ENCODE measurements around the gene OCSTAMP. TPM values are rescaled to one million over a fixed set of nuclear protein-coding genes. Genes with fewer than 3 reads are reported as not detected.

The OCSTAMP gene
- total RNA-seq, 2 donors from 2014 or later: 0.19 TPM; not detected in 1

DNA sequence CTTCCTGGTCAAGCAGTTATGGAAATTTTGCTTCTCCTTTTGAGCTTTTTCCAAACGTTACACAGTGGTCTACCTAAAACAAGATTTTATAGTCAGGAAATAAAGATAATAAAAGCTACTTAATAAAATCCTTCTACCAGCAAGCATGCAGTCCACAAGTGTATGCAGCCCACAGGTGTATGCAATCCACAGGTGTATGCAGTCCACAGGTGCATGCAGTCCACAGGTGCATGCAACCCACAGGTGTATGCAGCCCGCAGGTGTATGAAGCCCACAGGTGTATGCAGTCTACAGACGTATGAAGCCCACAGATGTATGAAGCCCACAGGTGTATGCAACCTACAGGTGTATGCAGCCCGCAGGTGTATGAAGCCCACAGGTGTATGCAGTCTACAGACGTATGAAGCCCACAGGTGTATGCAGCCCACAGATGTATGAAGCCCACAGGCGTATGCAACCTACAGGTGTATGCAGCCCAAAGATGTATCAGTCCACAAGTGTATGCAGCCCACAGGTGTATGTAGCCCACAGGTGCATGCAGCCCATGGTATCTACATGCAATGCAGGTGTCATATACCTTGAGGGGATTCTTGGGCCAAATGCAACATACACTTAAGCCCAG is 26.4 kb upstream of the OCSTAMP start:
- ATAC-seq: no peak
- Mint-ChIP-seq H3K9me3 (no peaks in the 10 kb centered on the region), H3K36me3 (no peaks in the 10 kb centered on the region), H3K27ac (no peak overlapping the region)
- no peak for DNase-seq (ENCODE audit: low spot score in 2 of 2)

DNA sequence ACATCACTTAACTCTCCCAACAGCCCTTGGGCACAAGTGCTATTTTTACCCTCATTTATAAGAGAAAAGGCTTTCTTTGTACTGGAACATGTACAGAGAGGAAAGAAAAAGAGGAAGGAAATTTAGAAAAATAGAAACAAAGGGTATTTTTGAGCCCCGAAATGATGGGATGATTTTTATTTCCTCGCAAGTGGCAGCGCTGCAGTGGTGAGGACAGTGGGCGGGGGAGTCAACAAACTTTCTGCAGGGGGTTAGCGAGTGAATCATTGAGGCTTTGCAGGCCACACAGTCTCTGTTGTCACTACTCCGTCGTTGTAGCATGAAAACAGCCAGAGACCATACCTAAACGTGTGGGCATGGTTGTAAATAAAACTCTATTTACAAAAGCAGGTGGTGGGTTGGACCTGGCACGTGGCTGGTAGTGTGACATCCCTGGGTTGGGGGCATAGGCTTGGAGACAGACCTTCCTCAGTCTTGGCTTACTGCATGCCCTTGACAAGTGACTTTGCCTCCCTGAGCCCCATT is 25.5 kb upstream of the OCSTAMP start:
- Mint-ChIP-seq H3K27ac (no peak overlapping the region), H3K36me3 (no peaks in the 10 kb centered on the region), H3K9me3 (no peaks in the 10 kb centered on the region)
- ATAC-seq (peak in 1 of 2 donors; percentile 47), DNase-seq (ENCODE audit: low spot score in 2 of 2) (no peak)

DNA sequence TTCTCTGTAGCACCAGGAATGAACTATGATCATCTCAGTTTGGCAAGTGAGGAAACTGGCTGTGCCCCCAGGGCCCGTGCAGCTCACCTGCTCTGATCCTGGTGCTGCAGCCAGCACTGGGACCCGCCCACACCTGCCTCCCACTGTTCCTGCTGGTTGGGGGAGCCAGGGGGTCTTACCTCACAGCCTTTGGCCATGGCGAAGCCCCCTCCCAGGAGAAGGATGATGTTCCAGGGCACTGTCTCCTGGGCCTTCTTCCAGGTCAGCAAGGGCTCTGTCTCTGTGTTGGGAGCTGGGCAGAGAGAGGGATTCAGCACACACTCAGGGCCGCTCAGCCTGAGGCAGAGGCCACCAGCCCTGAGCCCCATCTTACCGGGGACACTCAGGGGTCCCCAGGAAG is 24.9 kb upstream of the OCSTAMP start:
- Mint-ChIP-seq H3K36me3 (no peaks in the 10 kb centered on the region), H3K9me3 (no peaks in the 10 kb centered on the region), H3K27ac (no peak overlapping the region)
- ATAC-seq (no peak), DNase-seq (ENCODE audit: low spot score in 2 of 2) (no peak)

DNA sequence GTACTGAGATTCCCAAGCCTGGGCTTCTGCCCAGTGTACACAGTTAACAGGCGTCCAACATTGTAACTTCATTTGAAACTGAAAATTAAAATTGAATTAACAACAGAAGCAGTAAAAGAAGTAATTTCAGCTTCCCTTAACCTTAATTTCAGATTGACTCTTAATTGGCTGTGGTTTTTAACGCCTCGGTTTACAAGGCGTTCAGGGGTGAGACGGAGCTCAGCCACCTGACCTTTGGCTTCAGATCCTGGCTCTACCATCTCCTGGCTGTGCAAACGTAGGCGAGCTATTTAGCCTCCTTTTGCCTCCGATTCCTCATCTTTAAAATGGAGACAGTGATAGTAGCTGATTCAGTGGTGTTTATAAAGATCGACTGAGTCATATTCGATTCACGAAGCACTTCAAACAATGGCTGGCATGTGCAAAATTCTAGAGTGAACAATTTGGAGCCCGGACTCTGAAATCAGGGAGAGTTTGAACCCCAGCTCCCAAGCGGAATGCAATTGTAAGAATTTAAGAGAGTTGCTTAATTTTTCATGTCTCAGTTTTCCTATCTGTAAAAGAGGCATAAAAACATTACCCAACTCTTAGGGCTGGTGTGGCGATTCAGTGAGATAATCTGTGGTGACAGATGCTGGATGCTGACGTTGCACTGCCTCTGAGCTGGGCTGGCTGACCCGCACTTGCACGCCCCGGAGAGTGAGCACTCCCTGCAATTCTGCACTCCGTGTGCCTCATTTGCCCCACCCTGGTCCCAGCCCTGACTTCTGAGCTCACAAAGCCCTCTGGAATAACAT is 23.5 kb upstream of the OCSTAMP start:
- DNase-seq (ENCODE audit: low spot score in 2 of 2) (no peak), ATAC-seq (no peak)
- Mint-ChIP-seq H3K36me3 (no peaks in the 10 kb centered on the region), H3K9me3 (no peaks in the 10 kb centered on the region), H3K27ac (no peak overlapping the region)

DNA sequence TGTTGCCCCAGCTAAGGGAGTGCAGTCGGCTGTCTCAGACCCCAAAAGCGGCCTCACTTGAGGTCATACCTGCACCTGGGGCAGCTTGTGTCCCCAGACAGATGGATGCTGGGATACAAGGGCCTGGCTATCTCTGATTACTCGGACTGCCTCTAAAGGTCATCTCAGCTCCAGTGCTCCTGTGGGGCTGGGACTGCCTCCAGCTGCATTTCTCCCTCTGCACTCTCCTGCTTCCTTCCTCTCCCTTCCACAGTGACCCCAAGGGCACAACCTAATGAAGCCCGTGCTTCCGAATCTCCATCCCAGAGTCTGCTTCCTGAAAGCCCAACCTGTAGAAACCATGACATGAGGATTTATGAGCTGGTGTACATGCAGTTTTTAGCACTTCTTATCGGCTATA is 22.8 kb upstream of the OCSTAMP start:
- Mint-ChIP-seq H3K27ac (no peak overlapping the region), H3K9me3 (no peaks in the 10 kb centered on the region), H3K36me3 (no peaks in the 10 kb centered on the region)
- no peak for DNase-seq (ENCODE audit: low spot score in 2 of 2)
- ATAC-seq: no peak

DNA sequence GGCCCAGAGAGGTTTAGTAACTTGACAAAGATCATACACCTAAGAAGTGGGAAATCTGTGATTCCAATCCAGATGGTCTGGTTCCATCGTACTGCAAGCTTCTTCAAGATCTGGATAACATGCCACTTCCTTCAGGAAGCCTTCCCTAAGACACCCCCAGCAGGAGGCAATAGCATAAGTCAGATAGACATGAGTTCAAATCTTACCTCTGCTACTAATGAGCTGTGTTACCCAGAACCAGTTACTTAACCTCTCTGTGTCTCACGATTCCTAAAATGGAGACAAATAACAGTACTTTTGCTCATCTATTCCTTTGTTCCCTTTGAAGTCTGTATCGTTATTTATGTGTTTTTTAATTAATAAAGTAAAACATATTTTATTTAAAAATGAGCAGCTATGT is 22.3 kb upstream of the OCSTAMP start:
- no peak for ATAC-seq
- DNase-seq (ENCODE audit: low spot score in 2 of 2): no peak
- no peak overlapping the region for H3K27ac Mint-ChIP-seq
- H3K36me3 Mint-ChIP-seq: no peaks in the 10 kb centered on the region
- H3K9me3 Mint-ChIP-seq: no peaks in the 10 kb centered on the region

DNA sequence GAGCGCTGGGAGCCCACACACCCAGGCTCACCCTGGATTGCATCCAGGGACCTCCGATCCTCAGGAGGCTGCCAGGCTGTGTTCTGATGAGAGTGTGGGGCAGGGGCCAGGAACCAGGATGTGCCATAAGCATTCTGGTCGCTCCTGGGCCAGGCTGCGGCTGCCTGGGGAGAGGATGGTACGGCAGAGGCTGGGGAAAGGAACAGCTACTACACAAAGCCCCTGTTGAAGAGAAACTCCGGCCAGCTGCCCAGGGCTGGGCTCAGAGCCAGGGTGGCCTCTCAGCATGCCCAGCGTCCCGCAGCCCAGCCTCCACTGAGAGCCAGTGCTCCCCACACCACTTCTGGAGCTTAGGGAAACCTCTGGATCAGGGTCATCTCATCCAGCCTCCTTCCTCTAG is 21.7 kb upstream of the OCSTAMP start:
- H3K27ac Mint-ChIP-seq: no peak overlapping the region
- no peak for ATAC-seq
- H3K9me3 Mint-ChIP-seq: no peaks in the 10 kb centered on the region
- no peaks in the 10 kb centered on the region for H3K36me3 Mint-ChIP-seq
- no peak for DNase-seq (ENCODE audit: low spot score in 2 of 2)

DNA sequence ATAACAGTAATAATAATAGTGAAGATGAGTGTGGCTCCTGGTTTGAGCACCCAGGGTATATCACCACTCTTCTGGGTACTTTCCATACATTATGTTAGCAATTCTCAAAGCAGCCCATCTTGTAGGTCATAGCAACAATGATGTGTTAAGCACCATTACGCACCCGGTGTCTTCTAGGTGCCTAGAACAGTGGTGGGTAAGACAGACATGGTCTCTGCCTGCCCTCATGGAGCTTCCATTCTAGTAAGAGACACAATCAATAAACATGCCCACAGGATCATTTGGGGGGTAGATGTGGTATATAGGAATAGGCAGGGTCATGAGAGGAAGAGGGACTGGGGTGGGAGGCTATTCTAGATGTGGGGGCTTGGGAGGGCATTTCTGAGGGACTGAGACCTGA is 21.0 kb upstream of the OCSTAMP start:
- Mint-ChIP-seq H3K9me3 (no peaks in the 10 kb centered on the region), H3K36me3 (no peaks in the 10 kb centered on the region), H3K27ac (no peak overlapping the region)
- DNase-seq (ENCODE audit: low spot score in 2 of 2): no peak
- ATAC-seq: no peak

DNA sequence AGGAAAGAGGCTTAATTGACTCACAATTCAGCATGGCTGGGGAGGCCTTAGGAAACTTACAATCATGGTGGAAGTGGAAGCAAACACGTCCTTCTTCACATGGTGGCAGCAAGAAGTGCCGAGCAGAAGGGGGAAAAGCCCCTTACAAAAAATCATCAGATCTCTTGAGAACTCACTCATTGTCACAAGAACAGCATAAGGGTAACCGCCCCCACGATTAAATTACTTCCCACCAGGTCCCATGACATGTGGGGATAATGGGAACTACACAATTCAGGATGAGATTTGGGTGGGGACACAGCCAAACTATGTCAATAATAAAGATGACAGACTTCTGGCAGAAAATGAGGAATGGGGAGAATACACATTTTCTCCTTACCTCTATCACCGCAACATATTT is 20.5 kb upstream of the OCSTAMP start:
- no peak overlapping the region for H3K27ac Mint-ChIP-seq
- no peak for DNase-seq (ENCODE audit: low spot score in 2 of 2)
- H3K36me3 Mint-ChIP-seq: no peaks in the 10 kb centered on the region
- no peaks in the 10 kb centered on the region for H3K9me3 Mint-ChIP-seq
- no peak for ATAC-seq

DNA sequence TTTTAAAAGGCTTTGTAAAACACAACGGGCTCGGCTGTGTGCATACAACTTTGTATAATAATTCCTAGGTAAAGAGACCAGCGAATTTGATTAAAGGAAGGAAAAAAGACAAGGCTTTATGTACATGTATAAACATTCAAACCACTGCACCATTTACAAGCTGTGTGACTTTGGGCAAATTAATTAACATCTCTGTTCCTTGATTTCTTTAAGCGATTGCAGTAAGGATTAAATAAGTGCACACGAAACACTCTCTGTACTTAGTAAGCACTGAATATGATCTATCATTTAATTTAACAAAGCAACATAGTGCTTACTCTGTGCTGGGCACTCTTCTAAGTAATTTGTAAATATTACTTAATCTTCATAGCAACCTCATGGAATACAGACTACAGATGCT is 19.5 kb upstream of the OCSTAMP start:
- Mint-ChIP-seq H3K9me3 (no peaks in the 10 kb centered on the region), H3K36me3 (no peaks in the 10 kb centered on the region)
- no peak for ATAC-seq

DNA sequence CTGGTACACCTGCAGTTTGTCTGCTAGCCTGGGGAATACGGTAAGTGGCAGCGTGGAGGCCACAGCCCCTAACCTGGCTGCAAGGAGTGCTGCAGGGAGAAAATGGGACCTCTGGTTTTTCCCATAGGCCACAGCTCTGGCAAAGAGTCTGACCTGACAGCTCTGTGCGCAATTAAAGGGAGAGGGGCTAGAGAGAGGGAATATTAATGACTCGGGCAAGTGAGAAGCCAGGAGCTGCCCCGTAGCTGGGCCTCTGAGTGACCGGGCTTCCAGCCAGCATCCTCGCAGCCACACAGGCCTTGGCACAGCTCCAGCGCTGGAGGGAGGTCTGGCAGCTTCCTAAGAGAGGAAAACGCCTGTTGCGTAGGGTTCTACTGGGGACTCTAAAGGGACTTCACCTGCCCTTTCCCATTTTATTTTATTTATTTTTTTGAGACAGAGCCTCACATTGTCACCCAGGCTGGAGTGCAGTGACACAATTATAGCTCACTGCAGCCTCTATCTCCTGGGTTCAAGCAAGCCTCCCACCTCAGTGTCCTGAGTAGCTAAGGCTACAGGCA is 18.2 kb upstream of the OCSTAMP start:
- H3K27ac Mint-ChIP-seq: no peak overlapping the region
- no peaks in the 10 kb centered on the region for H3K9me3 Mint-ChIP-seq
- no peaks in the 10 kb centered on the region for H3K36me3 Mint-ChIP-seq
- DNase-seq (ENCODE audit: low spot score in 2 of 2) (no peak), ATAC-seq (no peak)

More for the DNA sequence above, 19.5 kb upstream of the OCSTAMP start:
- H3K27ac Mint-ChIP-seq: no peak overlapping the region
- no peak for DNase-seq (ENCODE audit: low spot score in 2 of 2)

DNA sequence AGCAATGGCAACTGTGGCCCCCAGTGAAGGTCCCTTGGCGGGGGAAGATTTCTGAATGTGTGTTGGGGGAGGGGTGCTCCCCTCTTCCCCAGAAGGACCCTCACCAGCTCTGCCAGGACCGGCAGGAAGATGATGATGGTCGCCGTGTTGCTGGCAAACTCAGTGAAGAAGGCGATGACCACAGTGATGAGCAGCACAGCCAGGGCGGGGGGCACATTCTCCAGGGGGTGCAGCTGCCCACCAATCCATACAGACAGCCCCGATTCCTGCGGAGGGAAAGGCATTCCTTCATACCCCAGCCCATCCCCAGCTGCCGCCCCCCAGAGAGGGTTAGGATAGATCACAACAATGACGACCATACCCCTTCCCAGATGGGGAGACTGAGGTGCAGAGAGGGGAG is 15.7 kb upstream of the OCSTAMP start:
- H3K27ac Mint-ChIP-seq: no peak overlapping the region
- DNase-seq (ENCODE audit: low spot score in 2 of 2): no peak
- no peaks in the 10 kb centered on the region for H3K36me3 Mint-ChIP-seq
- no peak for ATAC-seq
- H3K9me3 Mint-ChIP-seq: no peaks in the 10 kb centered on the region

DNA sequence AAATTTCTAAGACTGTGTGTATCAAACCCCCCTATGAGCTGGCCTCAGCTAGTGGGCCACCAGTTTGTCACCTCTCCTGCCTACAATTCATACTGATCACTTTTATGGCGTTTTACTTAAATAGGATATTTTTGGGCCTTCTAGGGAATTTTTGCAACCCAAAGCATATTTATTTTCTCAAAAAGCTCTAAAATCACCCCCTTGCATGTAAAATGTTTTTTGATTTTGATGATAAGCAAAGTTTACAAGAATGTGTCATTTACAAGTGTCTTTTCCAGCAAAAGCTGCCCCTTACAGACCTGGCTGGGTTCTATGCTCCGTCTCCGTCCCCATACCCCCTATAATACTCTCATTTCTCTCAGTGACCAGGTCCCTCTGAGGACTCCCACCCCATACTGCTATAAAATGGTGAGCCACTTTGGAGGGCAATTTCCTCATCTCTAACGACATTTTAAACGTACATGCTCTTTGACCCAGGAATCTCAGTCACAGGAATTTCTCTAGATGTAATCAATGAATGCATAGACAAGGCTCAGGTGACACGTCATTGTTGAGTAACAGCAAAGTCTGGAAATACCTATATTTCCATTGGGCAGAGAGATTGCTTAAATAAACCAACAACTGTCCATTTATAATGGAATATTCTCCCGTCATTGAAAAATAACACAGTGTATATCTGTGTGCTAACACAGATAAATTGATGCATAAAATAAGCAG is 13.9 kb upstream of the OCSTAMP start:
- DNase-seq (ENCODE audit: low spot score in 2 of 2) (no peak), ATAC-seq (no peak)
- Mint-ChIP-seq H3K9me3 (no peaks in the 10 kb centered on the region), H3K27ac (no peak overlapping the region), H3K36me3 (no peaks in the 10 kb centered on the region)

DNA sequence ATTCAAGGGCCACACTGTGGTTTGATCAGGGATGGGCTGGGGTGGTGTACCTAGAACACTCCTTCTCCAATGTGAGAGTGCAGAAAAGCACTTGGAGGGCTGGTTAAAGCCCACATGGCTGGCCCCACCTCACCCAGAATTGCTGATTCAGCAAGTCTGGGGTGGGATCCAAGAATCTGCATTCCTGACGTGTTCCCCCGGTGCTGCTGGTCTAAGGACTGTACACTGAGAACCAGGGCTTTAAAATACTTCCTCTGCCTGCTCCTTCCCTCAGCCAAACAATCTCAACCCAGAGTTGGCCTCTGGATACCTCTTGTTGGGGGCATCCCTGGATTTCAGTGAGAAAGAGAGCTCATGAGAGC is 13.4 kb upstream of the OCSTAMP start:
- H3K36me3 Mint-ChIP-seq: no peaks in the 10 kb centered on the region
- H3K27ac Mint-ChIP-seq: no peak overlapping the region
- ATAC-seq: no peak
- no peak for DNase-seq (ENCODE audit: low spot score in 2 of 2)
- no peaks in the 10 kb centered on the region for H3K9me3 Mint-ChIP-seq

DNA sequence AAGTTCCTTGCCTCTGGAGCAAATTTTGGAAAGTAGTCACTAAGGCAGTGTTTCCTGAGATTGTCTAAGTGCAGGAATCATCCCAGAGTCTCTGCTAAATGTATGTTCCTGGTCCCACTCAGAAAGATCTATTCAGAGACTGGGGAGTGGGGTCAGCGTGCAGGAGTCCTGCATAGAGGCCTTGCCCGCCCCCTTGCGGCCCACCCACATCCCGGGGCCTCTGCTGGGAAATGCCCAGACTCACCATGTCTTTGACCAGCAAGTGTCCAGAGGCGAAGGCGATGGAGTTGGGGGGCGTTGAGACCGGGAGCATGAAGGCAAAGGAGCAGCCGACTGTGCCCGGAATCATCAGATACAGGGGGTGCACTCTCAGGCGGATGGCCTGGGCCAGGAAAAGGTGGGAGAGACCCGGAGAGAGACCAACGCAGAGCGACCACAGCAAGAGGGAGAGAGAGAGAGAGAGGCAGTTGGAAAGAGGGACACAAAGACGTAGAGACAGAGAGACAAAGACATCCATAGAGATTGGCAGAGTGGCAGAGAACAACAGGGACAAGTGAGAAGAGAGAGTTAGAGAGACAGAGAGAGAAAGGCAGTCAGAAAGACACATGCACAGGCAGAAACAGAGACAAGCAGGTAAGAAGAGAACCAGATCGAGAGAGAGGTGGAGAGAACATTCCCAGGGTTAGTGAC is 12.9 kb upstream of the OCSTAMP start:
- ATAC-seq: no peak
- Mint-ChIP-seq H3K9me3 (no peaks in the 10 kb centered on the region), H3K36me3 (no peaks in the 10 kb centered on the region), H3K27ac (no peak overlapping the region)
- DNase-seq (ENCODE audit: low spot score in 2 of 2): no peak

DNA sequence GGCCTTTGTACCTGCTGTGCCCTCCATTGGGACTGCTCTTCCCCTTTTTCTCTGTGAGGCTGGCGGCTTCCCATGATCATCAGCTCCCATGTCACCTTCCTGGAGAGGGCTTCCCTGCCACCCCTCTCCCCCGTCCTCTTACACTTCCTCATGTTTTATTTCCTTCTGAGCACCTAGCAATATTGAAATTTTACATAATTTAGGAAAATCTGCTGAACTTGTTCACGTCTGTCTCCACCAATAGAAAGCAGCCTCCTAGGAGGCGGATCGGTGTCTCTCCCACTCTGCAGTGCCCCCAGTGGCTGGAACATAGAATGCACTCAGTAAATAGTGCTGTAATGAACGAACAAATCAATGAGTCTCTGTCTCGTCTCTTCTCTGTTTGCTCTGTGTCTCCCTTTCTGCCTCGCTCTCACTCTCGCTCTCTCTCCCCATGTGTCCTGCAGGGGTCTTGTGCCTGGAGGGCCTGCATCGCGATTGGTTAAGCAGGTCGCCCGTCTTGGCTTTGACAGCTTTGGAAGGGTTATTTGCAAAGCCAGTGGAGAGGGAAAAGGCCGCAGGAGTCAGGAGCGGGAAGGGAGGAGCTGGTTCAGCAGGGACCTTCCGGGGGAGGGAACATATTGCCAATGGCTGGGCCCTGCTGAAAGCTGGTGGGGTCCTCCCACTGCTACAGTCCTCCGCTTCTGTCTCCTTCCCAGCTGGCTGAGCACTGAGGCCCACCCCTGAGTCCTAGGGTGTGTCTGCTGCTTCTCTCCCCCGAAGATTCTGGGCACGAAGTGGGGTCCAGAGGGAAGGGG is 12.1 kb upstream of the OCSTAMP start:
- ATAC-seq (peak; percentile 32 to 64), DNase-seq (ENCODE audit: low spot score in 2 of 2) (peak in 1 of 2 donors; percentile 72)
- Mint-ChIP-seq H3K27ac (no peak overlapping the region), H3K9me3 (no peaks in the 10 kb centered on the region), H3K36me3 (no peaks in the 10 kb centered on the region)

Measured in activated naive CD4-positive, alpha-beta T cell treated with anti-CD3 and anti-CD28 coated beads, Interleukin-2, amount 50 U/mL, for 72 hours (primary cell).